Measurements from ENCODE around the gene DDX5. TPM values are rescaled to one million over a fixed set of nuclear protein-coding genes. Genes with fewer than 3 reads are reported as not detected.
A peak's percentile ranks its signal among the peaks of the same experiment; 100 is the strongest.

Gene DDX5
- total RNA-seq, 4 donors from 2014 or later, result 347 to 847 (median 488) TPM

- Histone ChIP-seq H3K9me3 (no peaks in the 10 kb centered on the region), H3K4me3 (no peak overlapping the region), H3K27me3 (no peaks in the 10 kb centered on the region), H3K36me3 (no peaks in the 10 kb centered on the region), H3K4me1 (no peaks in the 10 kb centered on the region), H3K27ac (no peak overlapping the region)
- TF ChIP-seq, protein P1, sequence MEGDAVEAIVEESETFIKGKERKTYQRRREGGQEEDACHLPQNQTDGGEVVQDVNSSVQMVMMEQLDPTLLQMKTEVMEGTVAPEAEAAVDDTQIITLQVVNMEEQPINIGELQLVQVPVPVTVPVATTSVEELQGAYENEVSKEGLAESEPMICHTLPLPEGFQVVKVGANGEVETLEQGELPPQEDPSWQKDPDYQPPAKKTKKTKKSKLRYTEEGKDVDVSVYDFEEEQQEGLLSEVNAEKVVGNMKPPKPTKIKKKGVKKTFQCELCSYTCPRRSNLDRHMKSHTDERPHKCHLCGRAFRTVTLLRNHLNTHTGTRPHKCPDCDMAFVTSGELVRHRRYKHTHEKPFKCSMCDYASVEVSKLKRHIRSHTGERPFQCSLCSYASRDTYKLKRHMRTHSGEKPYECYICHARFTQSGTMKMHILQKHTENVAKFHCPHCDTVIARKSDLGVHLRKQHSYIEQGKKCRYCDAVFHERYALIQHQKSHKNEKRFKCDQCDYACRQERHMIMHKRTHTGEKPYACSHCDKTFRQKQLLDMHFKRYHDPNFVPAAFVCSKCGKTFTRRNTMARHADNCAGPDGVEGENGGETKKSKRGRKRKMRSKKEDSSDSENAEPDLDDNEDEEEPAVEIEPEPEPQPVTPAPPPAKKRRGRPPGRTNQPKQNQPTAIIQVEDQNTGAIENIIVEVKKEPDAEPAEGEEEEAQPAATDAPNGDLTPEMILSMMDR (IDR thresholded peaks at IDR 0.05), result no peak
- no peak for TF ChIP-seq POLR2A (IDR thresholded peaks at IDR 0.05)
- intact Hi-C loops (cut with DNase I), result no loop called here
- DNase-seq, result no peak
- WGBS, 2 donors, result 61 to 71% methylated on average over 8 of the region's 8 CpGs
Observed at GRCh38 chr17:64455993-64456885, 49.9 kb downstream of the DDX5 start.

DNA sequence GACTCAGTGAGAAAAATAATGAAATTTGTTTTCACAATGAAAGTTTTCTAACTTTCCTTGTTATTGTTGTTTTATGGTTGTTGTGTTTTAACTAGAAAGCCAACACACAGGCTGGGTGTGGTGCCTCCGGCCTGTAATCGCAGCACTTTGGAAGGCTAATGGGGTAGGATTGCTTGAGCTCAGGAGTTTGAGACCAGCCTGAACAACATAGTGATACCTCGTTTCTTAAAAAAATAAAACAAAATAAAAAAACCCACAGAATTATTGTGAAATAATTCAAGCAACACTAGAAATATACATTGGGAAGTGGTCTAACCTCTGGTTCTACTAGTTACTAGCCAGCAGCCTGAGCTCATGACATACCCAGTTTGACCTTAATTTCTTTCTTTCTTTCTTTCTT is 56.5 kb downstream of the DDX5 start:
- TF ChIP-seq POLR2A (IDR thresholded peaks at IDR 0.05), result no peak
- TF ChIP-seq, protein P1 (IDR thresholded peaks at IDR 0.05), result no peak
- Histone ChIP-seq H3K4me1 (peaks cover 7 to 24% (median 14%) of the 10 kb centered on the region in 3 donors), H3K27ac (peak overlapping the region in 3 of 4 donors; percentile 45 to 83 (median 69)), H3K4me3 (peak overlapping the region in 1 of 4 donors; percentile 48), H3K9me3 (no peaks in the 10 kb centered on the region), H3K27me3 (no peaks in the 10 kb centered on the region), H3K36me3 (no peaks in the 10 kb centered on the region)
- 47 to 63% methylated on average over 3 of the region's 3 CpGs for WGBS, 2 donors
- DNase-seq, result no peak
- intact Hi-C loops (cut with DNase I), result no loop called here

DNA sequence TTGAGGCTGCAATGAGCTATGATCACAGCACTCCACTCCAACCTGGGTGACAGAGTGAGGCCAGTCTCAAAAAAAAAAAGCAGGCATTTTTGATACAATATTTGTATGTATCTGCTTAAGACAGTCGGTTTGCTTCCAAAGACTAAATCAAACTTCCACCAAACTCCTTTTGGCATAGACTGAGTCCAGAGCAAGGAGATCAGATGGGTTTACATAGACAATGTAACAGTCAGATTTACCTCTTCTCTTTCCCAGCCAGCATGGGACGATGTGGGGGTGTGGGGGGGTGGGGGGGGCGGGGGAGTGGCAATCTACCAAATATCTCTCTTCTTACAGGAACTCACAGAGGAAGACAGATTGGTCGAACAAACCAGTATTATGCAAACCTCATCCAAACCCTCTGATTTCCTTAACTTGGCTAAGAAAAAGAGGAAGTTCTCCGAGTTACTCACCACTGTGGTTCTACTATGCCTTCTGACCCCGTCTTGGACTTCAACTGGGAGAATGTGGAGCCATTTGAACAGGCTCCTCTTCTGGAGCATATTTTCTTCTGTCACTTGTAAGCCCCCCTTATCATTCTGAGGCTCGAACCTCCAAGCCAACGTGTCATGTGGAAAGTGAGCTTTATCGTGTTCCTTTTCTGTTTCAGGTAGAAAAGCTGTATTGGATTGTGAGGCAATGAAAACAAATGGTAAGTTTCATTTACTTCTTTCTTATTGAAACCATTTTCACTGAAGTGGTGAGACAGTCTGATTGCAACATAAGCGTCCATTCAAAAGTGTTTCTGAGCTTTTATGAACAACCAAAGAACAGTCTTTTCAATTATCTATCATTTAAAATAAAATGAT is 57.2 kb downstream of the DDX5 start, which contains the start of gene MILR1:
MILR1 (plus strand) TSS at position 451 of the 848 bp plus-strand sequence; CDS start at position 505, 54 bp downstream.
- Histone ChIP-seq H3K27me3 (no peaks in the 10 kb centered on the region), H3K36me3 (no peaks in the 10 kb centered on the region), H3K4me1 (peaks cover 7 to 24% (median 14%) of the 10 kb centered on the region in 3 donors), H3K4me3 (peak within 1 kb of the TSS in 1 of 4 donors; percentile 48), H3K27ac (peak within 1 kb of the TSS in 3 of 4 donors; percentile 45 to 83 (median 69)), H3K9me3 (no peaks in the 10 kb centered on the region)
- intact Hi-C loops (cut with DNase I), result no loop called here
- TF ChIP-seq, protein P1 (IDR thresholded peaks at IDR 0.05), result no peak
- peak in 1 of 4 donors; percentile 36 for TF ChIP-seq POLR2A (IDR thresholded peaks at IDR 0.05)
- 31 to 35% methylated on average over 9 of the region's 10 CpGs for WGBS, 2 donors
- no peak for DNase-seq

Small RNA genes within 50 kb of the gene (small RNA-seq; reads per million reads assigned to genes)
- 0 reads per million in 4 donors for gene ATP5MFP4

Other genes starting within 250 kb of the DDX5 start
- gene TEX2, start 243.0 kb downstream of the DDX5 start, total RNA-seq, result 10 to 100 TPM; 25.5 to 33.0 (median 29.7) TPM
- 10 to 100 TPM in 3 of 4 donors, 1 to 10 TPM in 1; 9.4 to 71.4 (median 34.3) TPM for gene PECAM1, start 115.4 kb downstream of the DDX5 start, total RNA-seq
- 1 to 10 TPM in 3 of 4 donors, under 1 TPM in 1; 0.79 to 8.1 (median 1.8) TPM for gene MILR1, start 57.2 kb downstream of the DDX5 start, total RNA-seq
- gene POLG2, start 9.2 kb downstream of the DDX5 start, total RNA-seq, result 10 to 100 TPM in 1 of 4 donors, 1 to 10 TPM in 3; 3.9 to 12.0 (median 8.2) TPM
- 10 to 100 TPM; 10.3 to 44.1 (median 23.6) TPM for gene CEP95, start 688 bp upstream of the DDX5 start, total RNA-seq
- 10 to 100 TPM in 2 of 4 donors, 1 to 10 TPM in 2; 7.0 to 22.7 (median 13.0) TPM for gene SMURF2, start 156.0 kb upstream of the DDX5 start, total RNA-seq

All from esophagus squamous epithelium (tissue), 5 donors.